Mammary epithelial cell (primary cell): ENCODE data around the gene NOSIP.

Experiments
- EZH2 ChIP-seq: IDR thresholded peaks from 2 replicates; pipeline ENCODE4 v1.6.1; 2012; ENCODE audit warnings: low read length, inconsistent platforms, borderline replicate concordance
- TF ChIP-seq, protein P1 (sequence below), 2 donors: IDR thresholded peaks in 1 of 2; conservative IDR thresholded peaks in 1 of 2; 2 replicates each; pipeline ENCODE4 v1.5.1; 2011 to 2012; ENCODE audit warnings: inconsistent platforms in 2 of 2, low read length in 2 of 2, mild to moderate bottlenecking in 2 of 2, control low read depth in 1 of 2, low read depth in 1 of 2; ENCODE audit not compliant: insufficient read depth in 1 of 2; ENCODE audit errors: extremely low read depth in 1 of 2

DNA sequence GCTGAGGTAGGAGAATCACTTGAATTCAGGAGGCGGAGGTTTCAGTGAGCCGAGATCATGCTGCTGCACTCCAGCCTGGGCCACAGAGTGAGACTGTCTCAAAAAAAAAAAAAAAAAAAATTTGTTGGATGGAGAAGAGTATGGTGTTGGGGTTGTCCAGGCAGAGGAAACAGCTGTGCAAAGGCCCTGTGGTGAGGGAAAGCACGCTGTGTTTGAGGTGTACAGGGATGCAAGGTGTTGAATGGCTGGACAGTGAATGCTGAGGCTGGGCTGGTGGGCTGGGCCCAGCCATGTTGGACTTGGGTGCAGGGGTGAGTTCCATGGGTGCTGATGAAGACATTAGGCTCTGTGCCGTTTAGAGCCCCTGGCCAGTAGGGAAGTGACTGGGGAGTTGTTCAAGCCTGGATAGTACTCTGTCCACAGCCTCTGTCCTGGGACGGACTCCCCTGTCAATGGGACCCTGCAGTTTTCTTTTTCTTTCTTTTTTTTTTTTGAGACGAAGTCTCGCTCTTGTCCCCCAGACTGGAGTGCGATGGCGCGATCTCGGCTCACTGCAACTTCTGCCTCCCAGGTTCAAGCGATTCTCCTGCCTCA, 29.2 kb upstream of the NOSIP start:
- TF ChIP-seq, protein P1, sequence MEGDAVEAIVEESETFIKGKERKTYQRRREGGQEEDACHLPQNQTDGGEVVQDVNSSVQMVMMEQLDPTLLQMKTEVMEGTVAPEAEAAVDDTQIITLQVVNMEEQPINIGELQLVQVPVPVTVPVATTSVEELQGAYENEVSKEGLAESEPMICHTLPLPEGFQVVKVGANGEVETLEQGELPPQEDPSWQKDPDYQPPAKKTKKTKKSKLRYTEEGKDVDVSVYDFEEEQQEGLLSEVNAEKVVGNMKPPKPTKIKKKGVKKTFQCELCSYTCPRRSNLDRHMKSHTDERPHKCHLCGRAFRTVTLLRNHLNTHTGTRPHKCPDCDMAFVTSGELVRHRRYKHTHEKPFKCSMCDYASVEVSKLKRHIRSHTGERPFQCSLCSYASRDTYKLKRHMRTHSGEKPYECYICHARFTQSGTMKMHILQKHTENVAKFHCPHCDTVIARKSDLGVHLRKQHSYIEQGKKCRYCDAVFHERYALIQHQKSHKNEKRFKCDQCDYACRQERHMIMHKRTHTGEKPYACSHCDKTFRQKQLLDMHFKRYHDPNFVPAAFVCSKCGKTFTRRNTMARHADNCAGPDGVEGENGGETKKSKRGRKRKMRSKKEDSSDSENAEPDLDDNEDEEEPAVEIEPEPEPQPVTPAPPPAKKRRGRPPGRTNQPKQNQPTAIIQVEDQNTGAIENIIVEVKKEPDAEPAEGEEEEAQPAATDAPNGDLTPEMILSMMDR (conservative IDR thresholded peaks at IDR 0.05 in 1 of 2, IDR thresholded peaks at IDR 0.05 in 1 of 2; ENCODE audit: extremely low read depth in 1 of 2, insufficient read depth in 1 of 2, low read depth in 1 of 2, low read length in 2 of 2), result no peak
- no peak for TF ChIP-seq EZH2
